ENCODE measurements around the gene CENPL.

The CENPL gene

GRCh38 chr1:173758110-173758509, 66.6 kb downstream of the CENPL start:
- FAIRE-seq (no peak), DNase-seq (ENCODE audit: insufficient read length, low spot score) (no peak)
- TF ChIP-seq POLR2A (IDR thresholded peaks at IDR 0.05; ENCODE audit: low read depth, low read length), result no peak

GRCh38 chr1:173757666-173758065, 67.0 kb downstream of the CENPL start:
- FAIRE-seq (no peak), DNase-seq (ENCODE audit: insufficient read length, low spot score) (no peak)
- TF ChIP-seq POLR2A (IDR thresholded peaks at IDR 0.05; ENCODE audit: low read depth, low read length), result no peak

GRCh38 chr1:173753830-173754229, 70.9 kb downstream of the CENPL start:
- TF ChIP-seq POLR2A (IDR thresholded peaks at IDR 0.05; ENCODE audit: low read depth, low read length), result no peak
- FAIRE-seq, result no peak
- DNase-seq (ENCODE audit: insufficient read length, low spot score), result no peak

Data from H54 (cell line).